HepG2 (cell line): ENCODE data around the gene GPC6. TPM values are rescaled to one million over a fixed set of nuclear protein-coding genes. Genes with fewer than 3 reads are reported as not detected.

Experiments used
- ATAC-seq: fragments of 200-7000 bp; cut with Tn5 transposase; 3 replicates; pipeline ENCODE4 v1.9.1; 2020; ENCODE audit warnings: mild to moderate bottlenecking, moderate library complexity
- BruUV-seq: library from RNA; stranded (reverse); fragments of 400-500 nt; replicated peaks from 2 replicates; lab custom pipeline; 2021; lab: Mats Ljungman, UMichigan
- CTCF ChIA-PET: fragments of 300-600 bp; formaldehyde crosslinking; extraction: SDS; loops from one replicate; lab custom pipeline; 2021; ENCODE audit warnings: low total read pairs, inconsistent platforms, low intra/inter-chr PET ratio; lab: Yijun Ruan, JAX
- POLR2A ChIA-PET: fragments of 350-600 bp; sonication (Branson Sonifier 250); formaldehyde crosslinking; loops from one replicate; lab custom pipeline; 2020; ENCODE audit warnings: antibody characterized with exemption, inconsistent platforms; lab: Yijun Ruan, JAX
- DNase-seq: peaks from one replicate; pipeline ENCODE4 v3.0.0-alpha.2; 2015; ENCODE audit warnings: low spot score
- FAIRE-seq: peaks from 3 replicates; lab custom pipeline; 2011; peaks lifted over from hg19 to GRCh38; lab: Jason Lieb, UNC
- H2AFZ ChIP-seq: one replicate; pipeline ENCODE4 v1.6.1; 2011; ENCODE audit warnings: low read length, inconsistent platforms
- H3K27ac ChIP-seq: fragments of 300-600 bp; 3 replicates; pipeline ENCODE4 v1.8.0; 2011; ENCODE audit warnings: mixed run types, mild to moderate bottlenecking, mixed read lengths, low read length, inconsistent platforms; ENCODE audit not compliant: insufficient read depth; ENCODE audit errors: extremely low read length
- H3K27me3 ChIP-seq, 2 experiments: fragments of 200-600 bp in 1 of 2; 2 replicates in 1 of 2; 3 replicates in 1 of 2; pipeline versions ENCODE4 v1.6.0 to v1.8.0; 2011; ENCODE audit warnings: low read length in 2 of 2, mild to moderate bottlenecking in 2 of 2, moderate library complexity in 2 of 2, inconsistent platforms in 1 of 2; ENCODE audit not compliant: insufficient read depth in 2 of 2, control insufficient read depth in 1 of 2
- H3K36me3 ChIP-seq, 2 experiments: fragments of 200-600 bp in 1 of 2; replicated peaks in 1 of 2; 2 replicates in 1 of 2; 3 replicates in 1 of 2; pipeline versions ENCODE4 v1.5.1 to v1.8.0; 2011; ENCODE audit warnings: low read length in 2 of 2, inconsistent platforms in 1 of 2; ENCODE audit not compliant: insufficient read depth in 2 of 2, control insufficient read depth in 1 of 2
- H3K4me1 ChIP-seq: 2 replicates; pipeline ENCODE4 v1.5.1; 2012; ENCODE audit warnings: low read length, inconsistent platforms; ENCODE audit not compliant: insufficient read depth
- H3K4me2 ChIP-seq: 2 replicates; pipeline ENCODE4 v1.6.0; 2011; ENCODE audit warnings: low read depth, low read length, inconsistent platforms
- H3K4me3 ChIP-seq, 3 experiments: fragments of 200-600 bp in 1 of 3; sonication (generic), shearing (Covaris generic) in 1 of 3; replicated peaks in 1 of 3; 2 replicates each; pipeline ENCODE4 v1.5.1; 2011 to 2016; ENCODE audit warnings: low read length in 3 of 3, inconsistent platforms in 2 of 3, low read depth in 2 of 3, mild to moderate bottlenecking in 2 of 3, control low read depth in 1 of 3, mixed read lengths in 1 of 3; ENCODE audit not compliant: insufficient read depth in 1 of 3
- H3K79me2 ChIP-seq: one replicate; pipeline ENCODE4 v1.6.1; 2011; ENCODE audit warnings: low read length, inconsistent platforms; ENCODE audit not compliant: insufficient read depth
- H3K9ac ChIP-seq: 2 replicates; pipeline ENCODE4 v1.6.0; 2011; ENCODE audit warnings: mild to moderate bottlenecking, low read depth, low read length, inconsistent platforms; ENCODE audit not compliant: insufficient read depth
- H3K9me3 ChIP-seq: 2 replicates; pipeline ENCODE4 v1.5.1; 2012; ENCODE audit warnings: mild to moderate bottlenecking, low read length
- H4K20me1 ChIP-seq: 2 replicates; pipeline ENCODE4 v1.6.0; 2011; ENCODE audit warnings: inconsistent platforms, mild to moderate bottlenecking, low read length, moderate library complexity; ENCODE audit not compliant: insufficient read depth
- CCAR2 ChIP-seq: fragments of 200-400 bp; formaldehyde crosslinking; optimal IDR thresholded peaks from 2 replicates; pipeline ENCODE3; 2018; ENCODE audit warnings: low read depth, mild to moderate bottlenecking, low read length, moderate library complexity
- PBX3 ChIP-seq: sonication (generic); formaldehyde crosslinking; IDR thresholded peaks from 2 replicates; pipeline ENCODE4 v1.8.1; 2023; ENCODE audit warnings: missing genetic modification reagents, inconsistent platforms, borderline replicate concordance
- SNAPC2 ChIP-seq: sonication (generic); formaldehyde crosslinking; IDR thresholded peaks from 2 replicates; pipeline ENCODE4 v1.8.1; 2022; ENCODE audit warnings: mild to moderate bottlenecking, missing genetic modification reagents
- SOX5 ChIP-seq: IDR thresholded peaks from 2 replicates; pipeline ENCODE4 v1.6.1; 2016; ENCODE audit warnings: borderline replicate concordance
- ZNF672 ChIP-seq: sonication (generic); formaldehyde crosslinking; IDR thresholded peaks from 2 replicates; pipeline ENCODE4 v1.8.1; 2022; ENCODE audit warnings: missing genetic modification reagents
- WGBS: methylation state at CpG from one replicate; pipeline ENCODE4 v1.1.6; 2017; ENCODE audit warnings: low lambda C conversion rate; 5-methylcytosine and 5-hydroxymethylcytosine counted together
- in situ Hi-C: cut with HindIII; loops from 2 replicates; pipeline ENCODE4 v1.10.0; 2017; ENCODE audit warnings: low pct_unique_long_range_greater_than_20kb; ENCODE audit not compliant: extremely low pct_ligation_motif_present
- intact Hi-C: fragments of 100-400 bp; cut with micrococcal nuclease; formaldehyde crosslinking; loops from one replicate; pipeline ENCODE4 v1.10.0; 2022; ENCODE audit not compliant: unreplicated experiment
- polyA plus RNA-seq, 8 experiments: library from polyadenylated mRNA; depleted of rRNA in 3 of 8; stranded (reverse) in 7 of 8; unstranded in 1 of 8; fragments of >200 nt; fragmentation: Illumina TruSeq in 4 of 8; extraction: Trizol in 4 of 8; gene quantifications; 2 replicates each; pipeline versions ENCODE4 v1.2.1 to v1.2.3, GENCODE V29; 2011 to 2016; ENCODE audit warnings: low read depth in 4 of 8, missing spikeins in 1 of 8, mixed read lengths in 1 of 8; ENCODE audit not compliant: insufficient read depth in 1 of 8
- total RNA-seq, 5 experiments: library from RNA; depleted of rRNA; stranded (reverse); fragments of >200 nt; fragmentation: Illumina TruSeq; extraction: Trizol; gene quantifications; 2 replicates each; pipeline ENCODE4 v1.2.3, GENCODE V29; 2016; ENCODE audit warnings: low read depth in 1 of 5
- TF ChIP-seq, protein P1 (sequence below): sonication (generic); formaldehyde crosslinking; IDR thresholded peaks from 2 replicates; pipeline ENCODE4; 2020; ENCODE audit warnings: missing genetic modification reagents, mild to moderate bottlenecking, borderline replicate concordance

GPC6 gene
- total and polyA plus RNA-seq, 2 of the 13 experiments (the other 11 are each of a cell fraction or from before 2014, with no cell fraction given) = 24.5 to 33.9 TPM

- peaks cover 14% of the 10 kb centered on the region for H3K4me1 ChIP-seq
- POLR2A ChIA-PET = interaction anchor here (0.7 kb wide), 1 partner anchor 779 kb away, joined by 3 read pairs; no protein-coding TSS in a partner anchor
- no peaks in the 10 kb centered on the region for H4K20me1 ChIP-seq
- no peak overlapping the region for H2AFZ ChIP-seq
- no peak for DNase-seq
- H3K4me3 ChIP-seq = no peak overlapping the region
- BruUV-seq = no TSS peak
- no peak overlapping the region for H3K27ac ChIP-seq
- no peak for ATAC-seq
- H3K36me3 ChIP-seq = no peaks in the 10 kb centered on the region
- in situ Hi-C loops (no loop called here), intact Hi-C loops (loop anchor here (10.0 kb wide), 2 partner anchors 181 to 889 kb away; partner anchors contain the start of gene GPC6)
- no peaks in the 10 kb centered on the region for H3K9me3 ChIP-seq
- TF ChIP-seq PBX3 (CRISPR knock-in tag) (no peak), SOX5 (no peak), ZNF672 (no peak), SNAPC2 (no peak), CCAR2 (no peak)
- TF ChIP-seq, protein P1, sequence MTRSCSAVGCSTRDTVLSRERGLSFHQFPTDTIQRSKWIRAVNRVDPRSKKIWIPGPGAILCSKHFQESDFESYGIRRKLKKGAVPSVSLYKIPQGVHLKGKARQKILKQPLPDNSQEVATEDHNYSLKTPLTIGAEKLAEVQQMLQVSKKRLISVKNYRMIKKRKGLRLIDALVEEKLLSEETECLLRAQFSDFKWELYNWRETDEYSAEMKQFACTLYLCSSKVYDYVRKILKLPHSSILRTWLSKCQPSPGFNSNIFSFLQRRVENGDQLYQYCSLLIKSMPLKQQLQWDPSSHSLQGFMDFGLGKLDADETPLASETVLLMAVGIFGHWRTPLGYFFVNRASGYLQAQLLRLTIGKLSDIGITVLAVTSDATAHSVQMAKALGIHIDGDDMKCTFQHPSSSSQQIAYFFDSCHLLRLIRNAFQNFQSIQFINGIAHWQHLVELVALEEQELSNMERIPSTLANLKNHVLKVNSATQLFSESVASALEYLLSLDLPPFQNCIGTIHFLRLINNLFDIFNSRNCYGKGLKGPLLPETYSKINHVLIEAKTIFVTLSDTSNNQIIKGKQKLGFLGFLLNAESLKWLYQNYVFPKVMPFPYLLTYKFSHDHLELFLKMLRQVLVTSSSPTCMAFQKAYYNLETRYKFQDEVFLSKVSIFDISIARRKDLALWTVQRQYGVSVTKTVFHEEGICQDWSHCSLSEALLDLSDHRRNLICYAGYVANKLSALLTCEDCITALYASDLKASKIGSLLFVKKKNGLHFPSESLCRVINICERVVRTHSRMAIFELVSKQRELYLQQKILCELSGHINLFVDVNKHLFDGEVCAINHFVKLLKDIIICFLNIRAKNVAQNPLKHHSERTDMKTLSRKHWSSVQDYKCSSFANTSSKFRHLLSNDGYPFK (CRISPR knock-in tag) = no peak
- H3K4me2 ChIP-seq = no peak overlapping the region
- WGBS = 100% methylated on average over 1 of the region's 1 CpG
- no peak for FAIRE-seq
- H3K9ac ChIP-seq = no peak overlapping the region
- H3K79me2 ChIP-seq = no peaks in the 10 kb centered on the region
- H3K27me3 ChIP-seq = no peaks in the 10 kb centered on the region
- CTCF ChIA-PET = interaction anchor here (1.2 kb wide), 1 partner anchor 248 kb away, joined by 4 read pairs; no protein-coding TSS in a partner anchor
Measured at GRCh38 chr13:94114166-94114565, 887.6 kb downstream of the GPC6 start.
